NOMO-1 treated with dmso at 0.1 percent for 144 hours (cell line): ENCODE results near the gene GALNT10.

Source experiments
- DNase-seq: peaks from one replicate; lab custom pipeline; 2025; ENCODE audit not compliant: unreplicated experiment; lab: John Stamatoyannopoulos, UW

Gene GALNT10

GRCh38 chr5:154287136-154287535 lies 96.6 kb downstream of the GALNT10 start:
- DNase-seq: no peak

- DNase-seq: no peak
These were observed 97.6 kb downstream of the GALNT10 start for GRCh38 chr5:154288145-154288544.

- no peak for DNase-seq
These were observed 101.4 kb downstream of the GALNT10 start for GRCh38 chr5:154291917-154292316.

GRCh38 chr5:154293219-154293618 lies 102.7 kb downstream of the GALNT10 start:
- no peak for DNase-seq

GRCh38 chr5:154295551-154295950 lies 105.0 kb downstream of the GALNT10 start:
- DNase-seq: no peak

- DNase-seq: no peak
These were observed 106.1 kb downstream of the GALNT10 start for GRCh38 chr5:154296525-154297159.

- DNase-seq: peak; percentile 69
These were observed 107.5 kb downstream of the GALNT10 start for GRCh38 chr5:154298065-154298464.

- no peak for DNase-seq
These were observed 109.8 kb downstream of the GALNT10 start for GRCh38 chr5:154300207-154300883.

GRCh38 chr5:154301726-154302125 lies 111.2 kb downstream of the GALNT10 start:
- no peak for DNase-seq

- DNase-seq: no peak
These were observed 111.6 kb downstream of the GALNT10 start for GRCh38 chr5:154302161-154302560.

- DNase-seq: no peak
These were observed 112.6 kb downstream of the GALNT10 start for GRCh38 chr5:154303133-154303532.

- DNase-seq: no peak
These were observed 118.2 kb downstream of the GALNT10 start for GRCh38 chr5:154308443-154309370.

GRCh38 chr5:154309371-154309745 lies 118.8 kb downstream of the GALNT10 start:
- no peak for DNase-seq

GRCh38 chr5:154309805-154310204 lies 119.3 kb downstream of the GALNT10 start:
- DNase-seq: no peak

GRCh38 chr5:154311362-154311761 lies 120.8 kb downstream of the GALNT10 start:
- peak; percentile 31 for DNase-seq

- DNase-seq: no peak
These were observed 121.5 kb downstream of the GALNT10 start for GRCh38 chr5:154312000-154312399.

GRCh38 chr5:154312576-154312975 lies 122.0 kb downstream of the GALNT10 start:
- no peak for DNase-seq

- DNase-seq: no peak
These were observed 123.0 kb downstream of the GALNT10 start for GRCh38 chr5:154313360-154314017.

GRCh38 chr5:154315196-154315595 lies 124.7 kb downstream of the GALNT10 start:
- no peak for DNase-seq

GRCh38 chr5:154315756-154316155 lies 125.2 kb downstream of the GALNT10 start:
- DNase-seq: no peak

GRCh38 chr5:154316223-154316935 lies 125.8 kb downstream of the GALNT10 start:
- DNase-seq: no peak
